Thyroid gland (tissue), 4 donors: Measurements from ENCODE around the gene PISD. TPM values are rescaled to one million over a fixed set of nuclear protein-coding genes. Genes with fewer than 3 reads are reported as not detected.

ENCODE experiments used
- DNase-seq, 2 donors: peaks; one replicate each; pipeline ENCODE4 v3.0.0-alpha.2; 2019
- H3K27ac ChIP-seq, 3 donors: fragments of 200-600 bp; sonication (generic); 1 replicate in 2 of 3; 2 replicates in 1 of 3; pipeline ENCODE4 v1.5.1; 2016 to 2019; ENCODE audit warnings: mild to moderate bottlenecking in 1 of 3, moderate library complexity in 1 of 3
- H3K27me3 ChIP-seq: fragments of 200-600 bp; sonication (generic); one replicate; pipeline ENCODE4 v1.5.1; 2019
- H3K36me3 ChIP-seq, 2 donors: fragments of 200-600 bp; sonication (generic); one replicate each; pipeline ENCODE4 v1.5.1; 2016 to 2019
- H3K4me1 ChIP-seq, 2 donors: fragments of 200-600 bp; sonication (generic); one replicate each; pipeline ENCODE4 v1.5.1; 2017 to 2019
- H3K4me3 ChIP-seq, 3 donors: fragments of 200-600 bp; sonication (generic); replicated peaks in 1 of 3; 1 replicate in 2 of 3; 2 replicates in 1 of 3; pipeline ENCODE4 v1.5.1; 2016; ENCODE audit warnings: mild to moderate bottlenecking in 1 of 3
- H3K9me3 ChIP-seq: fragments of 200-600 bp; sonication (generic); one replicate; pipeline ENCODE4 v1.5.1; 2017
- CTCF ChIP-seq, 6 experiments: fragments of 200-600 bp in 3 of 6; fragments of 450-650 bp in 3 of 6; sonication (generic) in 3 of 6; IDR thresholded peaks; one replicate each; pipeline ENCODE4 v1.5.1; 2016 to 2019; ENCODE audit warnings: antibody characterized with exemption in 6 of 6, mild to moderate bottlenecking in 2 of 6, inconsistent platforms in 1 of 6, moderate library complexity in 1 of 6
- POLR2A ChIP-seq, 2 donors: fragments of 450-650 bp; IDR thresholded peaks; one replicate each; pipeline ENCODE4 v1.6.1; 2017; ENCODE audit warnings: antibody characterized with exemption in 2 of 2, mild to moderate bottlenecking in 2 of 2, moderate library complexity in 1 of 2
- WGBS, 2 donors: methylation state at CpG; one replicate each; pipeline ENCODE4 v1.1.5; 2017; 5-methylcytosine and 5-hydroxymethylcytosine counted together
- intact Hi-C: fragments of 100-400 bp; cut with DNase I; formaldehyde crosslinking; loops from one replicate; pipeline ENCODE4 v1.15.1; 2023
- total RNA-seq, 4 donors: library from RNA; depleted of rRNA; stranded (reverse); fragments of >200 nt; gene quantifications; one replicate each; pipeline ENCODE4 v1.2.3, GENCODE V29; 2016

The PISD gene
- total RNA-seq, 4 donors from 2014 or later: 34.5 to 59.0 (median 42.5) TPM

- 86 to 90% methylated on average over 4 of the region's 4 CpGs for WGBS, 2 donors
- Histone ChIP-seq H3K9me3 (no peaks in the 10 kb centered on the region), H3K27me3 (no peaks in the 10 kb centered on the region), H3K27ac (peak overlapping the region; percentile 7 to 81 (median 49)), H3K4me1 (peaks cover 7 to 23% of the 10 kb centered on the region in 2 donors), H3K36me3 (peaks cover 0 to 11% of the 10 kb centered on the region in 2 donors), H3K4me3 (no peak overlapping the region)
- intact Hi-C loops: no loop called here
- no peak for DNase-seq
- no peak for TF ChIP-seq POLR2A (IDR thresholded peaks at IDR 0.05)
- TF ChIP-seq CTCF (IDR thresholded peaks at IDR 0.05): no peak
Measured at GRCh38 chr22:31651664-31652063, 10.4 kb downstream of the PISD start.

GRCh38 chr22:31650391-31650790 lies 11.6 kb downstream of the PISD start:
- TF ChIP-seq CTCF (IDR thresholded peaks at IDR 0.05) (no peak), POLR2A (IDR thresholded peaks at IDR 0.05) (no peak)
- H3K4me3 ChIP-seq: no peak overlapping the region
- H3K4me1 ChIP-seq: peaks cover 7 to 23% of the 10 kb centered on the region in 2 donors
- H3K9me3 ChIP-seq: no peaks in the 10 kb centered on the region
- no peaks in the 10 kb centered on the region for H3K27me3 ChIP-seq
- peak overlapping the region; percentile 69 to 81 (median 78) for H3K27ac ChIP-seq
- H3K36me3 ChIP-seq: peaks cover 4 to 11% of the 10 kb centered on the region in 2 donors
- intact Hi-C loops: no loop called here
- DNase-seq: peak; percentile 73 to 77
- WGBS, 2 donors: 54 to 57% methylated on average over 6 of the region's 6 CpGs

GRCh38 chr22:31647523-31648320 lies 14.3 kb downstream of the PISD start:
- DNase-seq: no peak
- Histone ChIP-seq H3K4me3 (no peak overlapping the region), H3K4me1 (peaks cover 7 to 17% of the 10 kb centered on the region in 2 donors), H3K36me3 (peaks cover 7 to 11% of the 10 kb centered on the region in 2 donors), H3K9me3 (no peaks in the 10 kb centered on the region), H3K27me3 (no peaks in the 10 kb centered on the region), H3K27ac (no peak overlapping the region)
- WGBS, 2 donors: 87 to 95% methylated on average over 11 of the region's 11 CpGs
- no peak for TF ChIP-seq POLR2A (IDR thresholded peaks at IDR 0.05)
- no peak for TF ChIP-seq CTCF (IDR thresholded peaks at IDR 0.05)
- intact Hi-C loops: no loop called here

GRCh38 chr22:31647066-31647465 lies 14.9 kb downstream of the PISD start:
- Histone ChIP-seq H3K4me3 (no peak overlapping the region), H3K27me3 (no peaks in the 10 kb centered on the region), H3K4me1 (peaks cover 7 to 17% of the 10 kb centered on the region in 2 donors), H3K9me3 (no peaks in the 10 kb centered on the region), H3K27ac (no peak overlapping the region), H3K36me3 (peaks cover 7 to 11% of the 10 kb centered on the region in 2 donors)
- no peak for DNase-seq
- no peak for TF ChIP-seq POLR2A (IDR thresholded peaks at IDR 0.05)
- TF ChIP-seq CTCF (IDR thresholded peaks at IDR 0.05): no peak
- intact Hi-C loops: no loop called here
- 93 to 96% methylated on average over 3 of the region's 3 CpGs for WGBS, 2 donors
